Immature natural killer cell (primary cell): Measurements from ENCODE around the gene SYNJ1. TPM values are rescaled to one million over a fixed set of nuclear protein-coding genes. Genes with fewer than 3 reads are reported as not detected.

Experiments used
- DNase-seq, 3 donors: peaks; one replicate each; pipeline ENCODE4 v3.0.0; 2022; ENCODE audit warnings: mixed read lengths in 1 of 3
- H3K27ac Mint-ChIP-seq, 6 donors: one replicate each; pipeline ENCODE4 v1.8.0; 2020; ENCODE audit warnings: mixed read lengths in 6 of 6, mild to moderate bottlenecking in 5 of 6, inconsistent platforms in 4 of 6, moderate library complexity in 3 of 6
- H3K27me3 Mint-ChIP-seq, 3 donors: one replicate each; pipeline ENCODE4 v1.8.0; 2020 to 2021; ENCODE audit warnings: low read depth in 3 of 3, mild to moderate bottlenecking in 3 of 3, mixed read lengths in 3 of 3, moderate library complexity in 3 of 3, inconsistent platforms in 1 of 3
- H3K36me3 Mint-ChIP-seq, 3 donors: one replicate each; pipeline ENCODE4 v1.8.0; 2020; ENCODE audit warnings: mixed read lengths in 3 of 3, inconsistent platforms in 2 of 3, mild to moderate bottlenecking in 2 of 3
- H3K4me1 Mint-ChIP-seq, 2 donors: one replicate each; pipeline ENCODE4 v1.8.0; 2020; ENCODE audit warnings: inconsistent platforms in 2 of 2, mild to moderate bottlenecking in 2 of 2, mixed read lengths in 2 of 2, moderate library complexity in 1 of 2
- H3K4me3 Mint-ChIP-seq, 5 donors: one replicate each; pipeline ENCODE4 v1.8.0; 2020; ENCODE audit warnings: mild to moderate bottlenecking in 5 of 5, mixed read lengths in 5 of 5, inconsistent platforms in 3 of 5, moderate library complexity in 3 of 5
- H3K9me3 Mint-ChIP-seq, 6 donors: one replicate each; pipeline ENCODE4 v1.8.0; 2020; ENCODE audit warnings: mild to moderate bottlenecking in 6 of 6, mixed read lengths in 6 of 6, inconsistent platforms in 4 of 6, moderate library complexity in 3 of 6
- polyA plus RNA-seq, 3 donors: library from polyadenylated mRNA; unstranded; fragments of 300-500 nt; fragmentation: Illumina TruSeq; gene quantifications; one replicate each; pipeline ENCODE4 v1.2.3, GENCODE V29; 2021

The SYNJ1 gene
- polyA plus RNA-seq, 3 donors from 2014 or later: 0.05 to 7.9 (median 2.1) TPM

- Mint-ChIP-seq H3K27ac (no peak overlapping the region), H3K4me3 (no peak overlapping the region), H3K9me3 (no peaks in the 10 kb centered on the region), H3K4me1 (no peaks in the 10 kb centered on the region), H3K36me3 (peaks cover 0 to 3% (median 0%) of the 10 kb centered on the region in 3 donors), H3K27me3 (peaks cover 0 to 8% (median 2%) of the 10 kb centered on the region in 3 donors)
- DNase-seq: no peak
These were observed 140.7 kb downstream of the SYNJ1 start for GRCh38 chr21:32587120-32587519.

- no peak overlapping the region for H3K27ac Mint-ChIP-seq
- peaks cover 0 to 8% (median 1%) of the 10 kb centered on the region in 3 donors for H3K27me3 Mint-ChIP-seq
- H3K4me1 Mint-ChIP-seq: no peaks in the 10 kb centered on the region
- no peak for DNase-seq
- H3K4me3 Mint-ChIP-seq: no peak overlapping the region
- no peaks in the 10 kb centered on the region for H3K9me3 Mint-ChIP-seq
- H3K36me3 Mint-ChIP-seq: peaks cover 0 to 3% (median 0%) of the 10 kb centered on the region in 3 donors
These were observed 141.8 kb downstream of the SYNJ1 start for GRCh38 chr21:32585970-32586369.

- no peak within 1 kb of the TSS for H3K27ac Mint-ChIP-seq
- H3K36me3 Mint-ChIP-seq: peaks cover 0 to 6% (median 0%) of the 10 kb centered on the region in 3 donors
- DNase-seq: no peak
- H3K27me3 Mint-ChIP-seq: peaks cover 0 to 8% (median 0%) of the 10 kb centered on the region in 3 donors
- H3K4me3 Mint-ChIP-seq: no peak within 1 kb of the TSS
- no peaks in the 10 kb centered on the region for H3K4me1 Mint-ChIP-seq
- H3K9me3 Mint-ChIP-seq: peaks cover 0 to 2% (median 0%) of the 10 kb centered on the region in 6 donors
These were observed 142.6 kb downstream of the SYNJ1 start, which contains the start of gene TCP10L for GRCh38 chr21:32585042-32585710. Gene TCP10L (minus strand): TSS chr21:32585523. CDS start chr21:32584304, 1,219 bp downstream.

GRCh38 chr21:32584472-32584871 is 143.3 kb downstream of the SYNJ1 start:
- DNase-seq: no peak
- Mint-ChIP-seq H3K36me3 (peaks cover 0 to 6% (median 0%) of the 10 kb centered on the region in 3 donors), H3K4me1 (no peaks in the 10 kb centered on the region), H3K27me3 (peaks cover 0 to 6% (median 0%) of the 10 kb centered on the region in 3 donors), H3K9me3 (peaks cover 0 to 2% (median 0%) of the 10 kb centered on the region in 6 donors), H3K4me3 (no peak overlapping the region), H3K27ac (no peak overlapping the region)

- Mint-ChIP-seq H3K27ac (no peak overlapping the region), H3K27me3 (peaks cover 0 to 9% (median 0%) of the 10 kb centered on the region in 3 donors), H3K36me3 (peaks cover 0 to 6% (median 5%) of the 10 kb centered on the region in 3 donors), H3K9me3 (peaks cover 0 to 2% (median 0%) of the 10 kb centered on the region in 6 donors), H3K4me1 (no peaks in the 10 kb centered on the region), H3K4me3 (no peak overlapping the region)
- no peak for DNase-seq
These were observed 146.1 kb downstream of the SYNJ1 start for GRCh38 chr21:32581732-32582131.

- peaks cover 0 to 9% (median 0%) of the 10 kb centered on the region in 3 donors for H3K27me3 Mint-ChIP-seq
- no peak for DNase-seq
- H3K4me1 Mint-ChIP-seq: no peaks in the 10 kb centered on the region
- H3K27ac Mint-ChIP-seq: no peak overlapping the region
- H3K4me3 Mint-ChIP-seq: no peak overlapping the region
- H3K9me3 Mint-ChIP-seq: peaks cover 0 to 2% (median 0%) of the 10 kb centered on the region in 6 donors
- peaks cover 0 to 6% (median 5%) of the 10 kb centered on the region in 3 donors for H3K36me3 Mint-ChIP-seq
These were observed 146.9 kb downstream of the SYNJ1 start for GRCh38 chr21:32580949-32581348.

Other genes starting within 250 kb of the SYNJ1 start
- gene TCP10L, start 142.5 kb downstream of the SYNJ1 start, polyA plus RNA-seq: under 1 TPM in 2 of 3 donors, not detected in 1; 0.31 to 0.75 TPM
- 10 to 100 TPM; 40.2 to 56.2 (median 46.8) TPM for gene CFAP298, start 115.6 kb downstream of the SYNJ1 start, polyA plus RNA-seq
- 10 to 100 TPM in 1 of 3 donors, 1 to 10 TPM in 2; 1.3 to 11.6 (median 4.9) TPM for gene PAXBP1, start 43.7 kb upstream of the SYNJ1 start, polyA plus RNA-seq